Stimulated activated naive CD4-positive, alpha-beta T cell (primary cell): ENCODE data around the gene OLFM3.

Experiments
- DNase-seq, 6 experiments: peaks; one replicate each; lab custom pipeline; 2025; lab: John Stamatoyannopoulos, UW

Gene OLFM3

GRCh38 chr1:101847626-101848025 is 149.1 kb downstream of the OLFM3 start:
- no peak for DNase-seq

GRCh38 chr1:101846820-101847219 is 149.9 kb downstream of the OLFM3 start:
- no peak for DNase-seq

- DNase-seq = no peak
Measured at GRCh38 chr1:101843160-101843559, 153.6 kb downstream of the OLFM3 start.

- DNase-seq = no peak
Measured at GRCh38 chr1:101841824-101842223, 154.9 kb downstream of the OLFM3 start.

GRCh38 chr1:101835988-101836387 is 160.7 kb downstream of the OLFM3 start:
- DNase-seq = no peak

GRCh38 chr1:101833312-101833711 is 163.4 kb downstream of the OLFM3 start:
- no peak for DNase-seq

GRCh38 chr1:101826416-101826815 is 170.3 kb downstream of the OLFM3 start:
- no peak for DNase-seq

- DNase-seq = no peak
Measured at GRCh38 chr1:101820071-101820470, 176.7 kb downstream of the OLFM3 start.

GRCh38 chr1:101816262-101816661 is 180.5 kb downstream of the OLFM3 start:
- no peak for DNase-seq

- no peak for DNase-seq
Measured at GRCh38 chr1:101798417-101798816, 198.3 kb downstream of the OLFM3 start.

GRCh38 chr1:101797722-101798121 is 199.0 kb downstream of the OLFM3 start:
- no peak for DNase-seq

GRCh38 chr1:101781201-101781831 is 215.4 kb downstream of the OLFM3 start:
- no peak for DNase-seq

- no peak for DNase-seq
Measured at GRCh38 chr1:101769520-101769919, 227.2 kb downstream of the OLFM3 start.

- no peak for DNase-seq
Measured at GRCh38 chr1:101757985-101758384, 238.7 kb downstream of the OLFM3 start.

GRCh38 chr1:101756411-101756810 is 240.3 kb downstream of the OLFM3 start:
- DNase-seq = no peak
